Limb (tissue), 2 donors: ENCODE data around the gene TLE4.
"Not testable (repeated sequence)": the region's sequence is repeated elsewhere in the genome, so short reads cannot be mapped to it uniquely, and the experiment has no call there.

Experiments used
- DNase-seq, 2 donors: peaks; one replicate each; pipeline ENCODE4 v3.0.0-alpha.2; 2016; ENCODE audit errors: extremely low spot score in 2 of 2

TLE4 gene

GRCh38 chr9:79731171-79731890, 159.6 kb downstream of the TLE4 start:
- peak in 1 of 2 donors; percentile 37 for DNase-seq

DNA sequence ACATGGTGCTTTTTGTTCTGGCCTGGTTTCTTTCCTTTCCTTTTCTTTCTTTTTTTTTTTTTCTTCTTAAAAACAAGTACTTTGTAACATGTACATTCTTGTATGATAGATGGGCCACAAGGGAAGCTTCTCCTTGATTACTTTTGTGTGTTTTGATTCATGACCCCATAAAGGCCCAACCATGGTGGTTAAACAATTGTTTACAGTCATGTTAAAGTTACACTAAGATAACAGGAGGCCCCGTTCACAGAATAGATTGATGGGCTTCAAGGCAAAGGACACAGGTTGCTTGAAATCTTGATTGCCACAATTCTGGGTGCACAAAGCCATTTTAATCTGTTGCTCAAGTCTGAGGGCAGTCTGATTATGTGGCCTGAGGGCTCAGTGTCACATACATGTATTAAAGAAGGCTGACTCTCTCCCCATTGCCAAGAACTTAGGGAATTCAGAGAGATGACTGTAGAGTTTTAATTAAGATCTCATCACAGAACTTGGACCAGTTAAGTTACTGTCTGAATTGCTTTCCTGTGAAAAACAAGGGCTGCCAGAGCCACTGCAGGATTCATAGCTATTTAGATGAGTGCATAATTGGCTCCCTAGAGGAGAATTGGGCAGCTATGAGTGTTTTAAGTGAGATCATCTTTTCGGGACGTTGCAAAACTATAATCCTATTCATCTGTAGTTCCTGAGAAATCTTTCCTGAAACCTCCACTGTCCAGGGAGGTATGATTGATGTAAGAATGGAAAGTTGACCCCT, 163.4 kb downstream of the TLE4 start:
- no peak for DNase-seq

GRCh38 chr9:79736051-79736450, 164.3 kb downstream of the TLE4 start:
- DNase-seq, result no peak

DNA sequence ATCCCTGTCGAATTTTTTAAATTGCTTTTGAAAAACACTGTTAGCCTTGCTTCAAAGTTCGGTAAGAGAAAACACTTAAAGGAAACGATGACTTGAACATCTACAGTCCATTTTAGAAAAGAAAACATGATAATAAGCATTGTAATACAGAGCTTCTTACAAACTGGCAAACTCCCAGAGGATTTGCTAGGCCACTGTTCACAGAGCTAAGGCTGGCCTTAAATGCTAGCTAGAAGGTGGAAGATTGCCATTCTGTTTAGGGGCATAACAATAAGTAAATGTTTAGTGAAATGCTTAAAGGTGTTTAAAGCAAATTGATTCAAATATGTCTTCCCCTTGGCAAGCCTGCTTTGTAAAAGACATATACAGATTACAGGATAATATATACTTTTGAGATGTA, 169.6 kb downstream of the TLE4 start:
- DNase-seq, result no peak

- peak in 1 of 2 donors; percentile 65 for DNase-seq
Observed at GRCh38 chr9:79742110-79742721, 170.5 kb downstream of the TLE4 start.

DNA sequence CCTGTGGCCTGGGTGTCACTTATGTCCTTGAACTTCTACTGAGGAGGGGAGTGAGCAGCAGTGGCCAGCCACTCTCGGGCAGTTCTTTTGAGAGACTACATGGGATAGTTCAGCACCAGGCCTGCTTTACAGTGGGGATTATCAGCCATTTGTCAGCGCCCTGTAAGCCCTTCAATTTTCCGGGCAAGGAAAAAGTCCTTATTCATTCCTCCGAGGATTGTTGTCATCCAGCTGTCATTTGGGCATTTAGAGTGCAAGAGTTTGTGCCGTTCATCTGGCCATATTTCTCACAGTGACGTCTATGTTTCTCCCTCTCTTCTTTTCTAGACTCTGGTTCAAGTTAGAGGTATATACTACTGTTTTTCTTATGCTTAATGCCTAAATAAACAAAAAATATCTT, 172.8 kb downstream of the TLE4 start:
- no peak for DNase-seq

DNA sequence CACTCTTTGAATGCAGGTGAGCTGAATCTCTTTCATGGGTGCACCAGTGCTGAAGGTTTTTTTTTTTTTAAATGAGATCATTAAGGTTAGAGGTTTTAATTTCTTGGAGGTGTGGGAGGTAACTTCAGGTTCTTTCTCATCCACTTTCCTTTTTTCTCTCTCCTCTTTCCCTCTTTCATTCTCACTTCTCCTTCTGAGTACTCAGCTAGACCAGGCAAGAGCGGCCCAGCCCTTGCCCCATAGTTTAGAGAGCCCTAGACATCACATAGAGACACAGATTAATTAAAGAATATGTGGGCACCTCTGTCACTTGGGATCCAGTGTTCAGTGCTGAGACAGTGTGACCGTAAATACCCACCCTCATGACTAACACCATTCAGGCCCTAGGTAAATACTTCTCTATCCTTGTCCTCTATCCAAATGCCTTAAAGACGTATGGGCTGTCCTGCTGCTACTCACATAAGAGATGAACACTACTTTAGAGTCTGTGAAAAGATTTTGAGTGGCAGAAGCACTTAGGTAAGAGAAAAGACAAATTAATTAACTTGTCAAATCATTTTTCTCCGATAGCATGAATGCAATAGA, 174.1 kb downstream of the TLE4 start:
- no peak for DNase-seq

- not testable (repeated sequence) for DNase-seq
Observed at GRCh38 chr9:79751895-79752466, 180.2 kb downstream of the TLE4 start.

DNA sequence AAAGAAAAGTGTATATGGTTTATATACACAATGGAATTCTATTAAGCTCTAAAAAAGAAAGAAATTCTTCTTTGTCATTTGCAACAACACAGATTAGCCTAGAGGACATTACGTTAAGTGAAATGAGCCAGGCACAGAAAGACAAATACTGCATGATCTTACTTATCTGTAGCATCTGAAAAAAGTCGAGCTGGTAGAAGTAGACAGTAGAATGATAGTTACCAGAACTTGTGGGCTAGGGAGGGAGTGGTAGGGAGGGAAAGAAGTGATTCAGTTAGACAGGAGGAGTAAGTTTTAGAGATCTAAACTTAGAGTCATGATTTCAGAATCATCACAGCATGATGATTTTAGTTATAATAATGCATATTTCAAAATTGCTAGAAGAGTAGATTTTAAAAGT, 184.6 kb downstream of the TLE4 start:
- no peak for DNase-seq

- DNase-seq, result no peak
Observed at GRCh38 chr9:79757074-79757473, 185.3 kb downstream of the TLE4 start.

DNA sequence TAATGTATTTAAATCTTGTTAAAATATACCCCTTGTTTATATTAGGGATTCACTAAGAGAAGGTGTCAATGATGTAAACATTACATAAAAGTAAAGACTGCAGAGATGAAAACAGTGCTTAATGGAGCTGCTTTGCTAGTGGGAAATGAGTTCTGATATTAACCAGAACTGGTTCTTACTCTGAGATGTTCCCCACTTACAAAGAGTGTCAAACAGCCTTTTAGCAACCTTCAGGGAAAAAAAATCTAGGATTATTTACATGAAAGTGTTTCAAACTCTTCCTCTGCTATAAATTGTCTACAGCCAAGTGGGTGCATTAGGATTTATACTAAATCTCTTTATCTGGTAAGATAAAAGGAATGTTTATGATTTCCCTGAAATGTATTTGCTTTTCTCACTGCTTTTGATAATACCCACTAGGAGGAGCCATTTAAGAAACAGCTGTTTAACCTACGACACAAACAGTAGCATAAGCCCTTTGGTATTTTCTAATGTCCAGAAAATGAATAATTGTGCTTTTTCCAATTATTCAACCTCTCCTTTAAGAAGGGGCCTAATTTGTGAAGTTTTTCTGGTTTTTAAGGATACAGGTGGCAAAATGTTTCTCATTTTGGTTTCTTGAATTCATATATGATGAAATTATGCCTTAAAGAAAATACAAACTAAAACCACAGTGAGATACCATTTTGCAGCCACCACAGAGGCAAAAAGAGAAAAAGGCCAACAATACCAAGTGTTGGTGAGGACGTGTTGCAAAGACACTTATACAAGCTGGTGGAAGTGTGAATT, 186.3 kb downstream of the TLE4 start:
- no peak for DNase-seq

DNA sequence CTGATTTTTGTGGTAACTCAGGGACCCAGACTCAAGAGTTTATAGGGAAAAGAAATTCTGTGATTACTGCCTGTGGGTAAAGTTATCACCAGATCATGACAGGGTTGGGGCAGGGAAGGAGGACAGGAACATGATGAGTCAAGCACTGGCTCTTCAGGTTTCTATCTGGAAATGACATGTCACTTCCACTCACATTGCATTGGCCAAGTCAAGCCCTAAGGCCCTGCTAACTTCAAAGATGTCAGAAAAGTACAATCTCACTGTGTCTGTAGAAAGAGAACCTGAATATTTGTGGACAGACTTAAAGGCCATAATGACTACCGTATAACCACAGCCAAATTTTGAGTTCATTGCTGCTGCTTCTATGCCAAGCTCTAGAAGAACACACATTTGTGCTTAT, 187.7 kb downstream of the TLE4 start:
- no peak for DNase-seq

GRCh38 chr9:79762070-79762469, 190.3 kb downstream of the TLE4 start:
- no peak for DNase-seq

DNA sequence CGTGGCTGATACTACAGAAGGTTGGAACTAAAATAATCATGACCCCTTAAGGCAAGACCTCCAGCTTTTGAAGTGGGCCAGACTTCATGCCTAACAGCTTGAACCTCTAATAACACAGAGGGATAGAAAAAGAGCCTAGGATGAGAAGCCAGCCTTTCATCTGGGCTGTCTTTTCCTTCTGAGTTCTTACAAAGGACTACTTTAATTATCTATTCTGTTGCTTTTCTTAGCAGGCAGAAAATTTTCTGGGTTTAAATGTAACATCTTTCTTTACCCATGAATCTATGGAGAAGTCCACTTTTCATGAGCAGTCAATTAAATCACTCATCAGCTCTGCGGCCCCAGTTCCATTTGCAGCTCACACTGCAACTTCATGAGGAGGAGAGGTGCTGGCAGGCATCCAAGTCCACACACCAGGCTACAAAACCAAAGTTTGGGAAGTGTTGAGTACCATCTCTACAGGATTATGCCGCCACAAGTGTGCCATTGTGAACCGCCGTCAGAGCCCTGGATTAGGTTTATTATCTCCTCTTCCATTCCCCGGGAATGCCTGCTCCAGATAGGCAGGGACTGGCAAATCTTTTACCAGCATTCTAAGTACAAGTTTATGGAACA, 192.0 kb downstream of the TLE4 start:
- DNase-seq, result no peak

GRCh38 chr9:79764374-79764773, 192.6 kb downstream of the TLE4 start:
- DNase-seq, result no peak

DNA sequence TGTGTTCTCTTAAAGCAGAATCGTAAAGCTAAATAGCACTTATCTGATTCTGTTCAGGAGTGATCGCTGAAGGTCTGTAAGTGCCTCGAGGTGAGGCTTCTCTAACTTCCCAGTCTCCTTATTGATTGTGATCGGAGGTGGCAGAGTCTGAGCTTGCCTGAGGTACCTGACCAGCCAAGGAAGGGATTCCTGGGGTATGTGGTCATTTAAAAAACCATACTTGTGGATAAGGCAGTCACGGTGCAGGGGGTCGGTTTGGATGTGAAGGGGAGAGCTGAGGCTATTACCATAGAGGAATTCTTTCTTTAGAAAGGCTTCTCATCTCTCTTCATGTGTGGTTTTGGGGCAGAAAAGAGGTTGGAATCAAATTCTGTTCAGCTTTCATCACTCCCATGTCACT, 193.7 kb downstream of the TLE4 start:
- no peak for DNase-seq

- no peak for DNase-seq
Observed at GRCh38 chr9:79766091-79766490, 194.3 kb downstream of the TLE4 start.

DNA sequence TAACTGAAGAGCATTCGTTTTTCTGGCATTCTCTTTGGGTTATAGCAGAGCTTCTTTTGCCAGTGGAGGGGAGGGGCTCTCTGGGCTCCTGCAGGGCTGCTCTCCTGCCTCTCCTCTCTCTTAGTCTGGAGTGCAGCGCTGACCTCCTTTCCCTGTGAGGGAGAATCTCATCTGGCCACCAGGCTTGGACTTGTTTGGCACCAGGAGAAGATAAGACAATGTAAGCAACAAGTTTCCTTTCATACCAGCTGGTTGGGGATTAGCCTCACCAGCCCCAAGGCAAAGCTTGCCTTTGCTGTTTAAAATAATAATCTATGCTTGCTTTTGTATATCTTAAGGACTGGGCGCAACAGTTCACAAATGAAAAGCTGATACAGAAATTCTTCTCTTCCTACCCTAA, 196.4 kb downstream of the TLE4 start:
- no peak for DNase-seq

GRCh38 chr9:79769476-79770275, 197.9 kb downstream of the TLE4 start:
- no peak for DNase-seq

DNA sequence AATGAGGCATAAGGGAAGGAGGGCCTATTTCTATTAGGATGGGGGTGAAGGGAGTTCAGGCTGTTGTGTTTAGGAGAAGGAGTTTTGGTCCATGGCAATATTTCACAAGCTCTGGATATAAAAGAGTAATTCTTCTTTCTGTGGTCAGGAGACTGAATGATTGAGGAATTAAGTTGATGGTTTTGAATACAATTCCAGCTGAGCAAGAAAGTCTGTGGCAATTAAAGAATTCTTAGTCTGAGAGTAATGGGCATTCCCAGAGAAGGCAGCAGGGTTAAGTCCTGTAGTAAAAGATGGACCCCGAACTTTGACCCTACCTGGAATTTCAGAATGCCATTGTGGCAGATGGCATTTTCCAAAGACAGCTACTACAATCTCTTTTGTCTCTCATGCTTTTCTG, 202.6 kb downstream of the TLE4 start:
- no peak for DNase-seq
